A673 (cell line): Measurements from ENCODE around the gene DHRS9. TPM values are rescaled to one million over a fixed set of nuclear protein-coding genes. Genes with fewer than 3 reads are reported as not detected.

Experiments used
- BruUV-seq: library from RNA; stranded (reverse); fragments of 400-500 nt; replicated peaks from 2 replicates; lab custom pipeline; 2021; lab: Mats Ljungman, UMichigan
- CTCF ChIA-PET: fragments of 300-600 bp; sonication (Branson Sonifier 250); formaldehyde crosslinking; loops from one replicate; lab custom pipeline; 2022; ENCODE audit warnings: antibody characterized with exemption; lab: Charles Lee
- POLR2A ChIA-PET: fragments of 300-600 bp; sonication (Branson Sonifier 250); formaldehyde crosslinking; loops from one replicate; lab custom pipeline; 2022; ENCODE audit warnings: antibody characterized with exemption; ENCODE audit not compliant: low non-redundant PET; lab: Charles Lee
- DNase-seq: peaks from one replicate; pipeline ENCODE4 v3.0.0-alpha.2; 2015; ENCODE audit warnings: low spot score
- H3K27ac ChIP-seq: fragments of 200-600 bp; sonication (generic); 2 replicates; pipeline ENCODE4 v1.5.1; 2016; ENCODE audit warnings: mixed run types, low read depth, mild to moderate bottlenecking, mixed read lengths, antibody characterized with exemption, low read length; ENCODE audit not compliant: poor library complexity, severe bottlenecking
- H3K27me3 ChIP-seq: fragments of 200-600 bp; sonication (generic); replicated peaks from 2 replicates; pipeline ENCODE4 v1.6.1; 2017; ENCODE audit warnings: mixed run types, low read depth, mild to moderate bottlenecking, mixed read lengths, antibody characterized with exemption, low read length; ENCODE audit not compliant: insufficient read depth, poor library complexity
- H3K36me3 ChIP-seq: fragments of 200-600 bp; sonication (generic); 2 replicates; pipeline ENCODE4 v1.6.1; 2016; ENCODE audit warnings: mixed run types, mild to moderate bottlenecking, mixed read lengths, antibody characterized with exemption, low read length; ENCODE audit not compliant: insufficient read depth, poor library complexity, severe bottlenecking
- H3K4me1 ChIP-seq: fragments of 200-600 bp; sonication (generic); 2 replicates; pipeline ENCODE4 v1.6.1; 2017; ENCODE audit warnings: mixed run types, mild to moderate bottlenecking, mixed read lengths, antibody characterized with exemption, low read length; ENCODE audit not compliant: insufficient read depth, poor library complexity, severe bottlenecking
- H3K4me3 ChIP-seq: fragments of 200-600 bp; sonication (generic); 2 replicates; pipeline ENCODE4 v1.5.1; 2016; ENCODE audit warnings: low read depth, mixed run types, mild to moderate bottlenecking, mixed read lengths, low read length; ENCODE audit not compliant: poor library complexity, severe bottlenecking
- H3K9me3 ChIP-seq: fragments of 200-600 bp; sonication (generic); 2 replicates; pipeline ENCODE4 v1.6.1; 2016; ENCODE audit warnings: mixed run types, low read depth, mild to moderate bottlenecking, mixed read lengths, antibody characterized with exemption, low read length; ENCODE audit not compliant: poor library complexity, severe bottlenecking
- EZH2 ChIP-seq: fragments of 200-600 bp; sonication (generic); IDR thresholded peaks from 2 replicates; pipeline ENCODE4 v1.6.1; 2017; ENCODE audit warnings: borderline replicate concordance, low read depth, mild to moderate bottlenecking, mixed read lengths, antibody characterized with exemption, low read length; ENCODE audit not compliant: poor library complexity, severe bottlenecking
- intact Hi-C: fragments of 100-400 bp; cut with micrococcal nuclease; formaldehyde crosslinking; loops from one replicate; pipeline ENCODE4 v1.10.0; 2022; ENCODE audit not compliant: unreplicated experiment
- total RNA-seq: library from RNA; stranded (reverse); gene quantifications from 2 replicates; pipeline ENCODE4 v1.2.3, GENCODE V29; 2021
- TF ChIP-seq, protein P1 (sequence below): fragments of 300-800, 200-600 bp; sonication (generic); conservative IDR thresholded peaks from 2 replicates; pipeline ENCODE4 v1.5.1; 2017; ENCODE audit warnings: low read depth, mild to moderate bottlenecking, antibody characterized with exemption, low read length, moderate library complexity, mixed read lengths

Gene DHRS9
- total RNA-seq, 1 experiment from 2014 or later, result not detected

- H3K27ac ChIP-seq, result no peak overlapping the region
- no peaks in the 10 kb centered on the region for H3K4me1 ChIP-seq
- no TSS peak for BruUV-seq
- H3K36me3 ChIP-seq, result no peaks in the 10 kb centered on the region
- peaks cover 5% of the 10 kb centered on the region for H3K27me3 ChIP-seq
- ChIA-PET POLR2A (no interaction called here), CTCF (no interaction called here)
- DNase-seq, result no peak
- intact Hi-C loops, result no loop called here
- no peaks in the 10 kb centered on the region for H3K9me3 ChIP-seq
- no peak overlapping the region for H3K4me3 ChIP-seq
- TF ChIP-seq, protein P1, sequence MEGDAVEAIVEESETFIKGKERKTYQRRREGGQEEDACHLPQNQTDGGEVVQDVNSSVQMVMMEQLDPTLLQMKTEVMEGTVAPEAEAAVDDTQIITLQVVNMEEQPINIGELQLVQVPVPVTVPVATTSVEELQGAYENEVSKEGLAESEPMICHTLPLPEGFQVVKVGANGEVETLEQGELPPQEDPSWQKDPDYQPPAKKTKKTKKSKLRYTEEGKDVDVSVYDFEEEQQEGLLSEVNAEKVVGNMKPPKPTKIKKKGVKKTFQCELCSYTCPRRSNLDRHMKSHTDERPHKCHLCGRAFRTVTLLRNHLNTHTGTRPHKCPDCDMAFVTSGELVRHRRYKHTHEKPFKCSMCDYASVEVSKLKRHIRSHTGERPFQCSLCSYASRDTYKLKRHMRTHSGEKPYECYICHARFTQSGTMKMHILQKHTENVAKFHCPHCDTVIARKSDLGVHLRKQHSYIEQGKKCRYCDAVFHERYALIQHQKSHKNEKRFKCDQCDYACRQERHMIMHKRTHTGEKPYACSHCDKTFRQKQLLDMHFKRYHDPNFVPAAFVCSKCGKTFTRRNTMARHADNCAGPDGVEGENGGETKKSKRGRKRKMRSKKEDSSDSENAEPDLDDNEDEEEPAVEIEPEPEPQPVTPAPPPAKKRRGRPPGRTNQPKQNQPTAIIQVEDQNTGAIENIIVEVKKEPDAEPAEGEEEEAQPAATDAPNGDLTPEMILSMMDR, result no peak
- no peak for TF ChIP-seq EZH2
Observed at GRCh38 chr2:169080250-169081069, 11.1 kb downstream of the DHRS9 start.

- no peak overlapping the region for H3K27ac ChIP-seq
- TF ChIP-seq EZH2, result no peak
- TF ChIP-seq, protein P1, result no peak
- intact Hi-C loops, result no loop called here
- no peaks in the 10 kb centered on the region for H3K9me3 ChIP-seq
- H3K27me3 ChIP-seq, result peaks cover 5% of the 10 kb centered on the region
- H3K4me3 ChIP-seq, result no peak overlapping the region
- H3K36me3 ChIP-seq, result no peaks in the 10 kb centered on the region
- no peaks in the 10 kb centered on the region for H3K4me1 ChIP-seq
- no TSS peak for BruUV-seq
- ChIA-PET CTCF (no interaction called here), POLR2A (no interaction called here)
- no peak for DNase-seq
Observed at GRCh38 chr2:169081551-169081950, 12.2 kb downstream of the DHRS9 start.

DNA sequence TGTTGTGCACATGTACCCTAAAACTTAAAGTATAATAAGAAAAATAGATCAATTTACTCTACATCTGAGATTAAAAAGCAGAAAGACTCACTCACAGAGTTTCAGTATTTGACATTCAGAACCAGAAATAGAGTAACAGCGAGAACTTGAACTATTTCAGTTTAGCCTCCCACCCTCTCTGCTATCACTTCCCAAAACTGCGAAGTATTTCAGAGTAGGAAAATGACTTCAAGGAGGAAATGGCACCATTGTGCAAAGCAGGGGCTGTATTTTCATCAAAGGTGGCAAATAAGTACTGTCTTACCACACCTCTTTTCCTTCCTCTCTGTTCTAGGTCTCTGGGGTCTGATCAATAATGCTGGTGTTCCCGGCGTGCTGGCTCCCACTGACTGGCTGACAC, 13.6 kb downstream of the DHRS9 start:
- H3K4me3 ChIP-seq, result no peak overlapping the region
- no TSS peak for BruUV-seq
- intact Hi-C loops, result no loop called here
- H3K36me3 ChIP-seq, result no peaks in the 10 kb centered on the region
- H3K9me3 ChIP-seq, result no peaks in the 10 kb centered on the region
- ChIA-PET POLR2A (no interaction called here), CTCF (no interaction called here)
- no peak overlapping the region for H3K27ac ChIP-seq
- H3K27me3 ChIP-seq, result peaks cover 5% of the 10 kb centered on the region
- DNase-seq, result no peak
- H3K4me1 ChIP-seq, result no peaks in the 10 kb centered on the region
- TF ChIP-seq EZH2, result no peak
- TF ChIP-seq, protein P1, result no peak
